Vagina (tissue), 2 donors: ENCODE results near the gene PTPRD.

ENCODE experiments used
- CTCF ChIP-seq, 3 experiments: fragments of 450-650 bp in 2 of 3; fragments of 200-600 bp in 1 of 3; sonication (generic) in 1 of 3; IDR thresholded peaks; one replicate each; pipeline ENCODE4 v1.5.1; 2017 to 2019; ENCODE audit warnings: antibody characterized with exemption in 3 of 3, mild to moderate bottlenecking in 2 of 3, moderate library complexity in 2 of 3
- POLR2A ChIP-seq, 2 donors: fragments of 450-650 bp; IDR thresholded peaks; one replicate each; pipeline ENCODE4 v1.6.1; 2017; ENCODE audit warnings: antibody characterized with exemption in 2 of 2, mild to moderate bottlenecking in 2 of 2, moderate library complexity in 2 of 2
- POLR2AphosphoS5 ChIP-seq, 2 donors: sonication (generic); formaldehyde crosslinking; IDR thresholded peaks; one replicate each; pipeline ENCODE4 v1.9.0; 2017; ENCODE audit warnings: antibody characterized with exemption in 2 of 2, mild to moderate bottlenecking in 2 of 2, low read depth in 1 of 2; ENCODE audit not compliant: insufficient read depth in 1 of 2

GRCh38 chr9:10052916-10053315 is 559.9 kb downstream of the PTPRD start:
- no peak for TF ChIP-seq CTCF (IDR thresholded peaks at IDR 0.05)
- TF ChIP-seq POLR2A (IDR thresholded peaks at IDR 0.05) = no peak
- no peak for TF ChIP-seq POLR2AphosphoS5 (IDR thresholded peaks at IDR 0.05; ENCODE audit: insufficient read depth in 1 of 2, low read depth in 1 of 2)
